K562 (cell line): ENCODE measurements around the gene IRS1. TPM values are rescaled to one million over a fixed set of nuclear protein-coding genes. Genes with fewer than 3 reads are reported as not detected.
A peak's percentile ranks its signal among the peaks of the same experiment; 100 is the strongest.

Experiments used
- ATAC-seq: fragments of 200-7000 bp; cut with Tn5 transposase; 3 replicates; pipeline ENCODE4 v1.9.1; 2020; ENCODE audit warnings: moderate library complexity
- BruUV-seq: library from RNA; stranded (reverse); fragments of 400-500 nt; replicated peaks from 2 replicates; lab custom pipeline; 2021; lab: Mats Ljungman, UMichigan
- CTCF ChIA-PET: fragments of 300-600 bp; formaldehyde crosslinking; extraction: SDS; loops from one replicate; lab custom pipeline; 2021; ENCODE audit warnings: low intra/inter-chr PET ratio; lab: Yijun Ruan, JAX
- POLR2A ChIA-PET: fragments of 300-600, 350-650 bp; sonication (Branson Sonifier 250); formaldehyde crosslinking; extraction: SDS; loops from one replicate; lab custom pipeline; 2021; ENCODE audit warnings: antibody characterized with exemption, inconsistent platforms; lab: Yijun Ruan, JAX
- DNase-seq, 4 experiments: peaks; one replicate each; pipeline versions ENCODE4 v3.0.0 to v3.0.0-alpha.2; 2011 to 2018; ENCODE audit warnings: low spot score in 3 of 4, mixed read lengths in 3 of 4; ENCODE audit errors: extremely low read depth in 1 of 4
- FAIRE-seq: peaks from 2 replicates; lab custom pipeline; 2011; peaks lifted over from hg19 to GRCh38; lab: Jason Lieb, UNC
- H2AFZ ChIP-seq: 2 replicates; pipeline ENCODE4 v1.6.0; 2011; ENCODE audit warnings: low read depth, low read length, control low read depth, inconsistent platforms
- H3K27ac ChIP-seq: fragments of 200-600 bp; 3 replicates; pipeline ENCODE4 v1.8.0; 2011; ENCODE audit warnings: low read depth, mild to moderate bottlenecking, control low read depth, inconsistent platforms, low read length, moderate library complexity, mixed read lengths; ENCODE audit errors: extremely low read depth
- H3K27me3 ChIP-seq, 2 experiments: fragments of 300-600 bp in 1 of 2; 2 replicates in 1 of 2; 3 replicates in 1 of 2; pipeline versions ENCODE4 v1.6.0 to v1.8.0; 2011; ENCODE audit warnings: inconsistent platforms in 2 of 2, low read length in 2 of 2, mild to moderate bottlenecking in 1 of 2, mixed read lengths in 1 of 2, moderate library complexity in 1 of 2; ENCODE audit not compliant: control insufficient read depth in 2 of 2, insufficient read depth in 2 of 2
- H3K36me3 ChIP-seq: fragments of 300-600 bp; 3 replicates; pipeline ENCODE4 v1.8.0; 2011; ENCODE audit warnings: mild to moderate bottlenecking, low read length, inconsistent platforms; ENCODE audit not compliant: control insufficient read depth, insufficient read depth
- H3K4me1 ChIP-seq, 2 experiments: fragments of 200-600 bp in 1 of 2; replicated peaks in 1 of 2; 2 replicates in 1 of 2; 3 replicates in 1 of 2; pipeline versions ENCODE4 v1.5.1 to v1.8.0; 2011; ENCODE audit warnings: inconsistent platforms in 2 of 2, low read length in 2 of 2, mild to moderate bottlenecking in 1 of 2, mixed read lengths in 1 of 2, moderate library complexity in 1 of 2; ENCODE audit not compliant: control insufficient read depth in 2 of 2, insufficient read depth in 2 of 2
- H3K4me2 ChIP-seq: 2 replicates; pipeline ENCODE4 v1.6.1; 2011; ENCODE audit warnings: low read length, control low read depth, inconsistent platforms, mixed read lengths; ENCODE audit not compliant: insufficient read depth
- H3K4me3 ChIP-seq: fragments of 200-600 bp; sonication (generic), shearing (Covaris generic); 2 replicates; pipeline ENCODE4 v1.5.1; 2016; ENCODE audit warnings: control low read depth, inconsistent platforms
- H3K79me2 ChIP-seq: fragments of 200-600 bp; 3 replicates; pipeline ENCODE4 v1.8.0; 2011; ENCODE audit warnings: low read length, inconsistent platforms; ENCODE audit not compliant: control insufficient read depth, insufficient read depth
- H3K9ac ChIP-seq, 2 experiments: 2 replicates each; pipeline versions ENCODE4 v1.6.0 to v1.6.1; 2011; ENCODE audit warnings: low read depth in 2 of 2, low read length in 2 of 2, control low read depth in 1 of 2, inconsistent platforms in 1 of 2, mild to moderate bottlenecking in 1 of 2, mixed read lengths in 1 of 2; ENCODE audit not compliant: insufficient read depth in 1 of 2
- H3K9me1 ChIP-seq: one replicate; pipeline ENCODE4 v1.6.0; 2011; ENCODE audit warnings: inconsistent platforms, mild to moderate bottlenecking, low read length, moderate library complexity; ENCODE audit not compliant: control insufficient read depth, insufficient read depth
- H3K9me3 ChIP-seq: replicated peaks from 2 replicates; pipeline ENCODE4 v1.5.1; 2011; ENCODE audit warnings: low read depth, low read length, inconsistent platforms; ENCODE audit not compliant: control insufficient read depth, insufficient read depth
- H4K20me1 ChIP-seq: replicated peaks from 2 replicates; pipeline ENCODE4 v1.6.1; 2011; ENCODE audit warnings: low read length, inconsistent platforms, mixed read lengths; ENCODE audit not compliant: control insufficient read depth, insufficient read depth
- CAMTA2 ChIP-seq: fragments of 250-450 bp; sonication (Bioruptor Pico); conservative IDR thresholded peaks from 2 replicates; pipeline ENCODE4 v1.5.1; 2022
- CREB3 ChIP-seq: fragments of 450-650 bp; conservative IDR thresholded peaks from 2 replicates; pipeline ENCODE4 v1.6.1; 2016; ENCODE audit warnings: missing genetic modification characterization, low read depth, mild to moderate bottlenecking, missing compliant biosample characterization, moderate library complexity
- NFE2 ChIP-seq: IDR thresholded peaks from 2 replicates; pipeline ENCODE4 v1.6.1; 2014; ENCODE audit warnings: antibody characterized with exemption, low read depth
- WGBS: fragments of 100-300 bp; shearing (Covaris generic); methylation state at CpG from one replicate; pipeline ENCODE4 v1.1.6; 2016; ENCODE audit warnings: low coverage, mixed read lengths; ENCODE audit not compliant: insufficient coverage; ENCODE audit errors: missing lambda C conversion rate; 5-methylcytosine and 5-hydroxymethylcytosine counted together
- in situ Hi-C: fragments of 300-500 bp; cut with MboI; formaldehyde crosslinking; loops from 4 replicates; pipeline ENCODE4 v1.15.0; 2018; ENCODE audit warnings: inconsistent platforms, mixed read lengths
- intact Hi-C: fragments of 100-400 bp; cut with micrococcal nuclease; formaldehyde crosslinking; loops from 2 replicates; pipeline ENCODE4 v1.14.2; 2022
- polyA plus RNA-seq, 8 experiments: library from polyadenylated mRNA; depleted of rRNA in 4 of 8; stranded (reverse) in 5 of 8; unstranded in 3 of 8; fragments of >200 nt; fragmentation: Nextera tagmentation in 2 of 8; fragmentation: Illumina TruSeq in 1 of 8; extraction: Ambion mirVana in 2 of 8; extraction: Trizol in 1 of 8; gene quantifications; 2 replicates each; pipeline versions ENCODE4 v1.2.1 to v1.2.3, GENCODE V29; 2011 to 2014; ENCODE audit warnings: inconsistent platforms in 1 of 8, missing spikeins in 1 of 8
- total RNA-seq, 7 experiments: library from RNA; depleted of rRNA in 6 of 7; stranded (reverse); fragments of >200 nt in 6 of 7; fragmentation: Illumina TruSeq in 2 of 7; extraction: Trizol in 2 of 7; gene quantifications; 2 replicates each; pipeline versions ENCODE4 v1.2.1 to v1.2.3, GENCODE V29; 2011 to 2021; ENCODE audit warnings: low replicate concordance in 1 of 7
- TF ChIP-seq, protein P1 (sequence below): fragments of 450-650 bp; IDR thresholded peaks from 2 replicates; pipeline ENCODE4 v1.6.1; 2017; ENCODE audit warnings: antibody characterized with exemption, mild to moderate bottlenecking
- TF ChIP-seq, protein P2 (sequence below): sonication (generic); formaldehyde crosslinking; IDR thresholded peaks from 2 replicates; pipeline ENCODE4 v1.8.0; 2022; ENCODE audit warnings: missing genetic modification reagents, mild to moderate bottlenecking, borderline replicate concordance

The IRS1 gene
- total and polyA plus RNA-seq, 9 of the 15 experiments (the other 6 are each of a cell fraction or from before 2014, with no cell fraction given): under 0.01 to 0.31 (median 0.08) TPM; not detected in 1

DNA sequence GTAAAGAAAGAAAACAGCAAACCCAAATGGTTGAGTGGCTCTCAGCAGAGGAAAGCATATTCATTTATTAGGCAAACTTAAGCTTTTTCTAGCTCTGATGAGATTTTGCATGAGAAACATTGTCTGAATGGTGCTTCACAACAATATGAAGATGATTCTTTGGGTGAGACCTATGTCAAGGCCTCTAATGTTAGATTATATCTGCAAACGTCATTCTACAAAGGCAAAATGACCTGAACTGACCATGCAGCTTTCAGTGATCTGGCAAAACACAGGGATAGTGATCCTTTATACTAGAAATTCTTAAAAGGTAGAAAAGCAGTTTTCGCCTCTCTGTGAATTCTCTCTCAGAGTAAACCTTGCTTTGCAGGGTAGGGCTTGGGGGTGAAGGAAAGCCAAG, 47.9 kb upstream of the IRS1 start:
- H3K9me3 ChIP-seq: no peaks in the 10 kb centered on the region
- no peaks in the 10 kb centered on the region for H3K27me3 ChIP-seq
- POLR2A ChIA-PET: interaction anchor here (2.5 to 4.1 kb wide), 3 partner anchors 8 to 12 kb away, joined by 6 to 16 read pairs (median 8); partner anchors contain the start of gene RHBDD1
- TF ChIP-seq NFE2 (0 out of 2 replicates have a peak, but pooled peaks have one; percentile 6), CREB3 (tag) (0 out of 2 replicates have a peak, but pooled peaks have one; percentile 37), CAMTA2 (no peak)
- TF ChIP-seq, protein P1, sequence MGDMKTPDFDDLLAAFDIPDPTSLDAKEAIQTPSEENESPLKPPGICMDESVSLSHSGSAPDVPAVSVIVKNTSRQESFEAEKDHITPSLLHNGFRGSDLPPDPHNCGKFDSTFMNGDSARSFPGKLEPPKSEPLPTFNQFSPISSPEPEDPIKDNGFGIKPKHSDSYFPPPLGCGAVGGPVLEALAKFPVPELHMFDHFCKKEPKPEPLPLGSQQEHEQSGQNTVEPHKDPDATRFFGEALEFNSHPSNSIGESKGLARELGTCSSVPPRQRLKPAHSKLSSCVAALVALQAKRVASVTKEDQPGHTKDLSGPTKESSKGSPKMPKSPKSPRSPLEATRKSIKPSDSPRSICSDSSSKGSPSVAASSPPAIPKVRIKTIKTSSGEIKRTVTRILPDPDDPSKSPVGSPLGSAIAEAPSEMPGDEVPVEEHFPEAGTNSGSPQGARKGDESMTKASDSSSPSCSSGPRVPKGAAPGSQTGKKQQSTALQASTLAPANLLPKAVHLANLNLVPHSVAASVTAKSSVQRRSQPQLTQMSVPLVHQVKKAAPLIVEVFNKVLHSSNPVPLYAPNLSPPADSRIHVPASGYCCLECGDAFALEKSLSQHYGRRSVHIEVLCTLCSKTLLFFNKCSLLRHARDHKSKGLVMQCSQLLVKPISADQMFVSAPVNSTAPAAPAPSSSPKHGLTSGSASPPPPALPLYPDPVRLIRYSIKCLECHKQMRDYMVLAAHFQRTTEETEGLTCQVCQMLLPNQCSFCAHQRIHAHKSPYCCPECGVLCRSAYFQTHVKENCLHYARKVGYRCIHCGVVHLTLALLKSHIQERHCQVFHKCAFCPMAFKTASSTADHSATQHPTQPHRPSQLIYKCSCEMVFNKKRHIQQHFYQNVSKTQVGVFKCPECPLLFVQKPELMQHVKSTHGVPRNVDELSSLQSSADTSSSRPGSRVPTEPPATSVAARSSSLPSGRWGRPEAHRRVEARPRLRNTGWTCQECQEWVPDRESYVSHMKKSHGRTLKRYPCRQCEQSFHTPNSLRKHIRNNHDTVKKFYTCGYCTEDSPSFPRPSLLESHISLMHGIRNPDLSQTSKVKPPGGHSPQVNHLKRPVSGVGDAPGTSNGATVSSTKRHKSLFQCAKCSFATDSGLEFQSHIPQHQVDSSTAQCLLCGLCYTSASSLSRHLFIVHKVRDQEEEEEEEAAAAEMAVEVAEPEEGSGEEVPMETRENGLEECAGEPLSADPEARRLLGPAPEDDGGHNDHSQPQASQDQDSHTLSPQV: peak; percentile 50; the same call in 1 of the 2 replicates
- TF ChIP-seq, protein P2, sequence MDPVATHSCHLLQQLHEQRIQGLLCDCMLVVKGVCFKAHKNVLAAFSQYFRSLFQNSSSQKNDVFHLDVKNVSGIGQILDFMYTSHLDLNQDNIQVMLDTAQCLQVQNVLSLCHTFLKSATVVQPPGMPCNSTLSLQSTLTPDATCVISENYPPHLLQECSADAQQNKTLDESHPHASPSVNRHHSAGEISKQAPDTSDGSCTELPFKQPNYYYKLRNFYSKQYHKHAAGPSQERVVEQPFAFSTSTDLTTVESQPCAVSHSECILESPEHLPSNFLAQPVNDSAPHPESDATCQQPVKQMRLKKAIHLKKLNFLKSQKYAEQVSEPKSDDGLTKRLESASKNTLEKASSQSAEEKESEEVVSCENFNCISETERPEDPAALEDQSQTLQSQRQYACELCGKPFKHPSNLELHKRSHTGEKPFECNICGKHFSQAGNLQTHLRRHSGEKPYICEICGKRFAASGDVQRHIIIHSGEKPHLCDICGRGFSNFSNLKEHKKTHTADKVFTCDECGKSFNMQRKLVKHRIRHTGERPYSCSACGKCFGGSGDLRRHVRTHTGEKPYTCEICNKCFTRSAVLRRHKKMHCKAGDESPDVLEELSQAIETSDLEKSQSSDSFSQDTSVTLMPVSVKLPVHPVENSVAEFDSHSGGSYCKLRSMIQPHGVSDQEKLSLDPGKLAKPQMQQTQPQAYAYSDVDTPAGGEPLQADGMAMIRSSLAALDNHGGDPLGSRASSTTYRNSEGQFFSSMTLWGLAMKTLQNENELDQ (CRISPR knock-in tag): no peak
- no peak overlapping the region for H3K27ac ChIP-seq
- CTCF ChIA-PET: no interaction called here
- DNase-seq: no peak
- in situ Hi-C loops (no loop called here), intact Hi-C loops (no loop called here)
- no TSS peak for BruUV-seq
- ATAC-seq: peak; percentile 77
- H3K4me3 ChIP-seq: no peak overlapping the region
- WGBS: 36% methylated on average over 2 of the region's 2 CpGs
- H3K9ac ChIP-seq: no peak overlapping the region; a peak in 1 of 4 replicates
- peaks cover 6% of the 10 kb centered on the region; the same call in 2 of the 3 replicates for H3K36me3 ChIP-seq
- no peak overlapping the region for H3K4me2 ChIP-seq
- H4K20me1 ChIP-seq: no peaks in the 10 kb centered on the region; the same call in 1 of the 2 replicates
- FAIRE-seq: peak; percentile 49
- H3K4me1 ChIP-seq: peaks cover 3 to 7% of the 10 kb centered on the region in 2 experiments; a peak in 3 of 5 replicates
- H3K79me2 ChIP-seq: peaks cover 49% of the 10 kb centered on the region
- H3K9me1 ChIP-seq: no peaks in the 10 kb centered on the region
- no peak overlapping the region for H2AFZ ChIP-seq
